Activated CD4-positive, alpha-beta T cell treated with anti-CD3 and anti-CD28 coated beads, Interleukin-2, amount 10 ng/mL, durations not matched to agents 24 days and 14 days (primary cell): ENCODE measurements around the gene BMPR1A. TPM values are rescaled to one million over a fixed set of nuclear protein-coding genes. Genes with fewer than 3 reads are reported as not detected.
"Not testable (repeated sequence)": the region's sequence is repeated elsewhere in the genome, so short reads cannot be mapped to it uniquely, and the experiment has no call there.

Source experiments
- DNase-seq: peaks from one replicate; pipeline ENCODE4 v3.0.0; 2022
- H3K27ac Mint-ChIP-seq: one replicate; pipeline ENCODE4 v1.8.0; 2022; ENCODE audit warnings: mild to moderate bottlenecking, mixed read lengths
- H3K27me3 Mint-ChIP-seq: one replicate; pipeline ENCODE4 v1.8.0; 2022; ENCODE audit warnings: mixed read lengths
- H3K36me3 Mint-ChIP-seq: one replicate; pipeline ENCODE4 v1.8.0; 2022; ENCODE audit warnings: low read depth, mild to moderate bottlenecking, mixed read lengths
- H3K4me1 Mint-ChIP-seq: one replicate; pipeline ENCODE4 v1.8.0; 2021; ENCODE audit warnings: mixed read lengths
- H3K4me3 Mint-ChIP-seq: one replicate; pipeline ENCODE4 v1.8.0; 2022; ENCODE audit warnings: mild to moderate bottlenecking, moderate library complexity, mixed read lengths
- H3K9me3 Mint-ChIP-seq: one replicate; pipeline ENCODE4 v1.8.0; 2021; ENCODE audit warnings: mixed read lengths
- intact Hi-C: fragments of 100-400 bp; cut with micrococcal nuclease; formaldehyde crosslinking; loops from one replicate; pipeline ENCODE4 v1.15.1; 2023
- total RNA-seq: library from RNA; stranded (reverse); gene quantifications from 2 replicates; pipeline ENCODE4 v1.2.3, GENCODE V29; 2022

The BMPR1A gene
- total RNA-seq, 1 donor from 2014 or later: 10.5 TPM

DNA sequence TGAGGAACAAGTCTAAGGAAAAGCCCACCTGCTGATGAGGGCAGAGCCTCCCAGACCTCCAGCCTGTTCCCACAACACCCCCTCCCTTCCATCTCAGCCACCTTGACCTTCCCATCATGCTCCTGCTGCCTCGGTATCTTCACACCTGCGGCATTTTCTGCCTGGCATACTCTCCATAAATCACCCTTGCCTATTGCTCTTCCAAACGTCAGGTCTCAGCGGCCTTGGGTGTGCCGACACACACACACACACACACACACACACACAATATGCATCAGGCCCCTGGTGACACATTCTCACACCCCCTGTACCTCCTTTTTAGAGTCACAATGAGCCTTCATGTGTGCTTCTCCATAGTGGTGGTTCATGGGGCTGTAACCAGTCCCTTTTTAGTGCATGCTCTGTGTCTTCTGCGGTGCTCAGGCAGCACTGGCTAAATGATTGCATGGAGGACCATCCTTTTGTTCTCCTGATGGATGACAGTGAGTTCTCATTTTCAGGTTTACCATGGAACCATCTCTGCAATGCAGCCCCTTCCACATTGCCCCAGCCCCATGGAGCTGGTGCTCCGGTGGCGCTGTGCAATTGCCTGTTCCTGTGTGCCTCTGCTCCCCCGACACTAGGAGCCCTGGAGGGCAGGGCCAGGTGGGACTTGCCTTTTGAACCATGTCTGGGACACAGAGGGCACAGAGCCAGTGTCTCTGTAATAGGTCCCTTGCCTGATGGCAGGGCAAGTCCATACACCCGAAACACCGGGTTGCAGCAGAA, 216.4 kb downstream of the BMPR1A start:
- Mint-ChIP-seq H3K36me3 (no peaks in the 10 kb centered on the region), H3K9me3 (no peaks in the 10 kb centered on the region), H3K27me3 (peaks cover 40% of the 10 kb centered on the region), H3K4me3 (peak overlapping the region; percentile 17), H3K27ac (peak overlapping the region; percentile 1), H3K4me1 (peaks cover 8% of the 10 kb centered on the region)
- no peak for DNase-seq
- intact Hi-C loops: no loop called here

DNA sequence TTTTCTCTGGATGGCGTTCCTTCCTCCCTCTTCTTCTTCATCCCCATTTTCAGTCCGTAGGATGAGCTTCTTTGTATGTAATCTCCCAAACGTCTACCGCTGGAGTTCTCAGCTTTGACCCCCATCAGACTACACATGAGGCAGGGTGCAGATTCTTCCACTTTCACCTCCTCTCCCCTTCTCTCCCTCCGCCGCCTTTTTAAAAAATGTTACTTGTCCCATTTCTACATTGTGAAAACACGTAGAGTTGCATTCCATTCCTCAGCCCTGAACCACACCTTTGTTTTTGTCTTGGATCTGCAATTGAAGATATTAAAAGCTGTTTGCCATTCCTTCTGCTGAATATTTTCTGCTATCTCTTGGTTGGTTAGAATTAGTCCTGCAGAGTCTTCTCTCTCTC, 218.1 kb downstream of the BMPR1A start:
- H3K9me3 Mint-ChIP-seq: no peaks in the 10 kb centered on the region
- no peak for DNase-seq
- intact Hi-C loops: no loop called here
- H3K4me1 Mint-ChIP-seq: peaks cover 8% of the 10 kb centered on the region
- H3K36me3 Mint-ChIP-seq: no peaks in the 10 kb centered on the region
- H3K4me3 Mint-ChIP-seq: no peak overlapping the region
- H3K27ac Mint-ChIP-seq: no peak overlapping the region
- peaks cover 35% of the 10 kb centered on the region for H3K27me3 Mint-ChIP-seq

DNA sequence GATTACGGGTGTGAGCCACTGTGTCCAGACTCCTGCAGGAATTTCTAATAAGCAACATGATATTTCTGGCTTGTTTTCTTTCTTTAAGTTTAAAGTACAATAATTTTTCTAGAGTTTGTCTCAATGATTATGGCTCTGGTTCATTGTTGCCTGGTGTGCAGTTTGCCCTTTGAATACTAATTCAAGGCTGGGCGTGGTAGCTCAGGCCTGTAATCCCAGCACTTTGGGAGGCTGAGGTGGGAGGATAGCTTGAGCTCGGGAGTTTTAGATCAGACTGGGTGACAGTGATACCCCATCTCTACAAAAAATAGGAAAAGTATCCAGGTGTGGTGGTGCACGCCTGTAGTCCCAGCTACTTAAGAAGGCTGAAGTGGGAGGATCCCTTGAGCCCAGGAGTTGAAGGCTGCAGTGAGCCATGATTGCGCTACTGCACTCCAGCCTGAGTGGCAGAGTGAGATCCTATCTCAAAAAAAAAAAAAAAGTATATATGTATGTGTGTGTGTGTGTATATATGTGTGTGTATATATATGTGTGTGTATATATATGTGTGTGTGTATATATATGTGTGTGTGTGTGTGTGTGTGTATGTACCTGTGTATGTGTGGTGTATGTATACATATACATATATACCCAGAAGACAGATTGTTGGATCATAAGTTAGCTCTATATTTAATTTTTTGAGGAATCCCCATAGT, 220.1 kb downstream of the BMPR1A start:
- H3K36me3 Mint-ChIP-seq: no peaks in the 10 kb centered on the region
- H3K4me1 Mint-ChIP-seq: peaks cover 4% of the 10 kb centered on the region
- H3K27ac Mint-ChIP-seq: no peak overlapping the region
- DNase-seq: no peak
- intact Hi-C loops: no loop called here
- peaks cover 37% of the 10 kb centered on the region for H3K27me3 Mint-ChIP-seq
- no peaks in the 10 kb centered on the region for H3K9me3 Mint-ChIP-seq
- H3K4me3 Mint-ChIP-seq: no peak overlapping the region

DNA sequence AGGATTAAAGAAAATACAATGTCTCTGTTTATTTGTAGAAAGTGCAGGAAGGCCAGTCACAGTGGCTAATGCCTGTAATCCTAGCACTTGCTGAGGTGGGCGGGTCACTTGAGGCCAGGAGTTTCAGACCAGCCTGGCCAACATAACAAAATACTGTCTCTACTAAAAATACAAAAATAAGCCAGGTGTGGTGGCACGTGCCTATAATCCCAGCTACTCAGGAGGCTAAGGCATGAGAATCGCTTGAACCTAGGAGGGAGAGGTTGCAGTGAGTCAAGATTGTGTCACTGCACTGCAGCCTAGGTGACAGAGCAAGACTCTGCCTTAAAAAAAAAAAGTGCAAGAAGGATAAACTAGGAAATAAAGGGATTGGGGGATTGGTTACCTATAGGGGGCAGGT, 222.0 kb downstream of the BMPR1A start:
- H3K27ac Mint-ChIP-seq, DNase-seq, H3K9me3 Mint-ChIP-seq, H3K36me3 Mint-ChIP-seq, H3K4me3 Mint-ChIP-seq, intact Hi-C loops, H3K4me1 Mint-ChIP-seq: not testable (repeated sequence)
- peaks cover 31% of the 10 kb centered on the region for H3K27me3 Mint-ChIP-seq

DNA sequence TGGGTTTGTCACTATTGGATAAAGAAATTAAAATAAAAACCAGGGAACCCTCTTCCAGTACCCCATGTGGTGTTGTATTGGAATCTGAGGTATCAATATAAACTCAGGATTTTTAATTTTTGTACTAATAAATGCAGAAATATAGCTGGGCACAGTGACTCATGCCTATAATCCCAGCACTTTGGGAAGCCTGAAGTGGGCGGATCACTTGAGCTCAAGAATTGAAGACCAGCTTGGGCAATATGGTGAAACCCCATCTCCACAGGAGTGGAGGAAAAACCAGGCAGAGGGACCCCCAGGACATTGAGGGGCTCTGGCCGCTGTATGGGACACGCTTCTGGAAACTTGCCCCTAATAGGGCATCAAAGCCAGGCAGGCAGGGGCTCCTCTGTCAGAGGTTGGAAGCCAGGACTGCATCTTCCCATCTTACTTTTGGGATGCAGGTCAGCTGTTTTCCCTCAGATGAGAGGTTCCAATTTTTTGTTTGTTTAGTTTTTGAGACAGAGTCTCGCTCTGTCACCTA, 222.9 kb downstream of the BMPR1A start:
- no peaks in the 10 kb centered on the region for H3K4me1 Mint-ChIP-seq
- no peaks in the 10 kb centered on the region for H3K9me3 Mint-ChIP-seq
- DNase-seq: no peak
- H3K27ac Mint-ChIP-seq: no peak overlapping the region
- no peaks in the 10 kb centered on the region for H3K36me3 Mint-ChIP-seq
- intact Hi-C loops: no loop called here
- no peak overlapping the region for H3K4me3 Mint-ChIP-seq
- H3K27me3 Mint-ChIP-seq: peaks cover 31% of the 10 kb centered on the region

DNA sequence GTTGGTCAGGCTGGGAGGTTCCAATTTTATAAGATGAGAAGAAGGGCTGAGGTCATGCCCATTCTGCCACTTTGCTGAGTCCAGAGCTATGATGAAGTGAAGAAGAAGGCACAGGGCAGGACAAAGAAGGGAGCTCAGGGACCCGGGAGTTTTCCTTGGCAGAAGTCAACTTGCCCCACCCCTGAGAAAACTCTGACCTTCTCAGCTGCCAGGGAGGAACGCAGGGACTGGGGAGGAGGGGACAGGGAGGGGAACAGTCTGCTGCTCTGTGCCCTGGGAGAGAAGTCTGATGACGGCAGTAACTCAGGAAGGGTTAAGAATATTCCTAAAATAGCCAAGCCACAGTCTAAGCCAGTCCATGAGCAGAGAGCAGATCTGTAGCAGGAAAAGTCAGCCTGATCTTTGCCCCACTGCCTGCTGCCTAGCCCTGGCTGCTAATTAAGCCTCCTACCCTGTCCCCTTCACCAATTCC, 223.6 kb downstream of the BMPR1A start:
- Mint-ChIP-seq H3K27ac (no peak overlapping the region), H3K9me3 (no peaks in the 10 kb centered on the region), H3K36me3 (no peaks in the 10 kb centered on the region), H3K27me3 (peaks cover 33% of the 10 kb centered on the region), H3K4me1 (no peaks in the 10 kb centered on the region), H3K4me3 (no peak overlapping the region)
- intact Hi-C loops: no loop called here
- DNase-seq: no peak

DNA sequence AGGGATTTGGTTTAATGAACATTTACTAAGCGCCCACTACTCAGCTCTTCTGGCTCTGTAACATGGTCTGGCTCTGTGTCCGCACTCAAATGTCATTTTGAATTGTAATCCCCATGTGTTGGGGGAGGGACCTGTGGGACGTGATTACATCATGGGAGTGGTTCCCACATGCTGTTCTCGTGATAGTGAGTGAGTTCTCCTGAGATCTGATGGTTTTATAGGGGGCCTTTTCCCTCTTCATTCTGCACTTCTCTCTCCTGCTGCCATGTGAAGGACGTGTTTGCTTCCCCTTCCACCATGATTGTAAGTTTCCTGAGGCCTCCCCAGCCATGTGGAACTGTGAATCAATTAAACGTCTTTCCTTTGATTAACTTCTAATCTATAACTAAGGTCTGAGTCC, 224.6 kb downstream of the BMPR1A start:
- intact Hi-C loops, DNase-seq, H3K4me3 Mint-ChIP-seq, H3K27ac Mint-ChIP-seq, H3K9me3 Mint-ChIP-seq, H3K4me1 Mint-ChIP-seq, H3K36me3 Mint-ChIP-seq: not testable (repeated sequence)
- H3K27me3 Mint-ChIP-seq: peaks cover 36% of the 10 kb centered on the region

DNA sequence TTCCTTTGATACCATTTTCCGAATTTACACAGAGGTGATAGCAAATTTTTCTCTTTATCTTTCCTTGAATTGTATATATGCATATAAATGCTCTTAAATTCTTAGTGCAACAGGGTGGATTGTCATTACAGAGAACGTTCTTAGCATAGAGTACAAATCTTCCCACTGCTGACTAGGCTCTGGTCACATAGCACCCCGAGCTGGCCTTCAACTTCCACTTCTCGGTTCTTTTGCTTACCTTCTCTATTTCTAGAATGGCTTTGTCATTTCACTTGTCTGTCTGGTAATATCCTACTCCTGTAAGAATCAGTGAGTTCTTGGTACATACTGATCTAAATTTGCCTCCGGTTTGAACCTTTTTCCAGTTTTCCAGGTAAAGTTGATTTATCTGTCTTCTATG, 225.3 kb downstream of the BMPR1A start:
- peaks cover 36% of the 10 kb centered on the region for H3K27me3 Mint-ChIP-seq
- no peaks in the 10 kb centered on the region for H3K36me3 Mint-ChIP-seq
- H3K4me3 Mint-ChIP-seq: no peak overlapping the region
- DNase-seq: no peak
- no peaks in the 10 kb centered on the region for H3K9me3 Mint-ChIP-seq
- intact Hi-C loops: no loop called here
- no peak overlapping the region for H3K27ac Mint-ChIP-seq
- H3K4me1 Mint-ChIP-seq: no peaks in the 10 kb centered on the region

Other genes starting within 250 kb of the BMPR1A start
- 47.2 and 50.6 TPM in 2 replicates for gene WAPL, start 234.8 kb upstream of the BMPR1A start, total RNA-seq
- not detected in 2 replicates for gene OPN4, start 102.1 kb upstream of the BMPR1A start, total RNA-seq
- gene LDB3, start 88.1 kb upstream of the BMPR1A start, total RNA-seq: 0.07 TPM in 1 of 2 replicates, not detected in the other
- not detected in 2 replicates for gene MMRN2, start 201.0 kb downstream of the BMPR1A start, total RNA-seq
- 0.44 TPM in 1 of 2 replicates, not detected in the other for gene SNCG, start 202.0 kb downstream of the BMPR1A start, total RNA-seq
- gene ADIRF, start 211.9 kb downstream of the BMPR1A start, total RNA-seq: not detected in 2 replicates